HepG2 (cell line): Measurements from ENCODE around the gene C2orf42. TPM values are rescaled to one million over a fixed set of nuclear protein-coding genes. Genes with fewer than 3 reads are reported as not detected.

ENCODE experiments used
- AFF4 ChIP-seq: sonication (generic); formaldehyde crosslinking; IDR thresholded peaks from 2 replicates; pipeline ENCODE4 v1.4.0; 2020; ENCODE audit warnings: missing genetic modification reagents
- AGO1 ChIP-seq: fragments of 200-400 bp; formaldehyde crosslinking; IDR thresholded peaks from 2 replicates; pipeline ENCODE4 v1.6.1; 2017; ENCODE audit warnings: mild to moderate bottlenecking, low read depth, low read length, moderate library complexity; ENCODE audit not compliant: poor library complexity, severe bottlenecking
- AGO2 ChIP-seq: fragments of 200-400 bp; formaldehyde crosslinking; optimal IDR thresholded peaks from 2 replicates; pipeline ENCODE3; 2017; ENCODE audit warnings: mild to moderate bottlenecking, low read depth, low read length, moderate library complexity
- HDAC6 ChIP-seq: fragments of 200-600 bp; sonication (generic); IDR thresholded peaks from 2 replicates; pipeline ENCODE4 v1.7.0; 2017; ENCODE audit warnings: mild to moderate bottlenecking, antibody characterized with exemption, low read length, low read depth
- MBNL3 ChIP-seq: fragments of 250-450 bp; sonication (Bioruptor Pico); conservative IDR thresholded peaks from 2 replicates; pipeline ENCODE4 v1.8.0; 2022; ENCODE audit warnings: mild to moderate bottlenecking, inconsistent platforms
- MXD3 ChIP-seq: IDR thresholded peaks from 2 replicates; pipeline ENCODE4 v1.6.1; 2016; ENCODE audit warnings: mild to moderate bottlenecking, missing biosample characterization, missing genetic modification reagents
- NR1H2 ChIP-seq: sonication (generic); formaldehyde crosslinking; IDR thresholded peaks from 2 replicates; pipeline ENCODE4 v1.8.1; 2022; ENCODE audit warnings: low read depth, missing genetic modification reagents, borderline replicate concordance
- SMARCC2 ChIP-seq: fragments of 450-650 bp; IDR thresholded peaks from 2 replicates; pipeline ENCODE4 v1.6.1; 2017; ENCODE audit warnings: antibody characterized with exemption, mild to moderate bottlenecking
- SOX6 ChIP-seq, 2 experiments: fragments of 450-650 bp in 1 of 2; sonication (generic) in 1 of 2; formaldehyde crosslinking in 1 of 2; IDR thresholded peaks; 2 replicates each; pipeline versions ENCODE4 v1.4.0 to v1.6.1; 2017 to 2020; ENCODE audit warnings: antibody characterized with exemption in 1 of 2, mild to moderate bottlenecking in 1 of 2, missing genetic modification reagents in 1 of 2
- STAT6 ChIP-seq: sonication (generic); formaldehyde crosslinking; IDR thresholded peaks from 2 replicates; pipeline ENCODE4 v1.4.0; 2020; ENCODE audit warnings: missing genetic modification reagents, mild to moderate bottlenecking, borderline replicate concordance
- ZBTB37 ChIP-seq: sonication (generic); formaldehyde crosslinking; IDR thresholded peaks from 2 replicates; pipeline ENCODE4 v1.4.0; 2020; ENCODE audit warnings: mild to moderate bottlenecking, missing genetic modification reagents
- ZFY ChIP-seq: sonication (generic); formaldehyde crosslinking; IDR thresholded peaks from 2 replicates; pipeline ENCODE4 v1.4.0; 2020; ENCODE audit warnings: missing genetic modification reagents
- ZMYM4 ChIP-seq: sonication (generic); formaldehyde crosslinking; IDR thresholded peaks from 2 replicates; pipeline ENCODE4 v1.8.1; 2023; ENCODE audit warnings: mild to moderate bottlenecking, missing genetic modification reagents
- ZNF207 ChIP-seq: fragments of 450-650 bp; IDR thresholded peaks from 2 replicates; pipeline ENCODE4 v1.6.1; 2016; ENCODE audit warnings: antibody characterized with exemption, borderline replicate concordance
- ZNF333 ChIP-seq: sonication (generic); formaldehyde crosslinking; IDR thresholded peaks from 2 replicates; pipeline ENCODE4 v1.4.0; 2020; ENCODE audit warnings: mild to moderate bottlenecking, missing genetic modification reagents, borderline replicate concordance
- ZNF484 ChIP-seq: sonication (generic); formaldehyde crosslinking; IDR thresholded peaks from 2 replicates; pipeline ENCODE4 v1.5.1; 2020; ENCODE audit warnings: mild to moderate bottlenecking, low read depth, missing genetic modification reagents, borderline replicate concordance
- ZNF770 ChIP-seq: sonication (generic); formaldehyde crosslinking; IDR thresholded peaks from 2 replicates; pipeline ENCODE4 v1.5.0; 2020; ENCODE audit warnings: mild to moderate bottlenecking, missing genetic modification reagents
- ZSCAN22 ChIP-seq: sonication (generic); formaldehyde crosslinking; IDR thresholded peaks from 2 replicates; pipeline ENCODE4 v1.4.0; 2020; ENCODE audit warnings: mild to moderate bottlenecking, missing genetic modification reagents
- polyA plus RNA-seq, 8 experiments: library from polyadenylated mRNA; depleted of rRNA in 3 of 8; stranded (reverse) in 7 of 8; unstranded in 1 of 8; fragments of >200 nt; fragmentation: Illumina TruSeq in 4 of 8; extraction: Trizol in 4 of 8; gene quantifications; 2 replicates each; pipeline versions ENCODE4 v1.2.1 to v1.2.3, GENCODE V29; 2011 to 2016; ENCODE audit warnings: low read depth in 4 of 8, missing spikeins in 1 of 8, mixed read lengths in 1 of 8; ENCODE audit not compliant: insufficient read depth in 1 of 8
- total RNA-seq, 5 experiments: library from RNA; depleted of rRNA; stranded (reverse); fragments of >200 nt; fragmentation: Illumina TruSeq; extraction: Trizol; gene quantifications; 2 replicates each; pipeline ENCODE4 v1.2.3, GENCODE V29; 2016; ENCODE audit warnings: low read depth in 1 of 5

Gene C2orf42
- total and polyA plus RNA-seq, 2 of the 13 experiments (the other 11 are each of a cell fraction or from before 2014, with no cell fraction given), result 9.3 to 9.9 TPM

- TF ChIP-seq MXD3 (CRISPR knock-in tag) (peak; percentile 90), ZNF207 (no peak), ZNF484 (CRISPR knock-in tag) (no peak), AGO1 (no peak), NR1H2 (CRISPR knock-in tag) (0 out of 2 replicates have a peak, but pooled peaks have one; percentile 78), STAT6 (CRISPR knock-in tag) (no peak; the same call in 1 of the 2 replicates), ZFY (peak; percentile 95), HDAC6 (no peak), ZSCAN22 (no peak), ZNF770 (no peak), ZMYM4 (CRISPR knock-in tag) (no peak), SOX6 (IDR thresholded peaks at IDR 0.05) (no peak), SOX6 (CRISPR knock-in tag; IDR thresholded peaks at IDR 0.05) (no peak), AGO2 (peak; percentile 94), AFF4 (CRISPR knock-in tag) (no peak), ZBTB37 (CRISPR knock-in tag) (no peak), SMARCC2 (no peak), ZNF333 (no peak; the same call in 1 of the 2 replicates), MBNL3 (CRISPR knock-in tag) (no peak)
These were observed 48.8 kb downstream of the C2orf42 start (continued) for GRCh38 chr2:70141902-70142589.
